Gastroesophageal sphincter (tissue), 3 donors: ENCODE results near the gene ZBED2.

Source experiments
- EP300 ChIP-seq: sonication (generic); formaldehyde crosslinking; IDR thresholded peaks from one replicate; pipeline ENCODE4 v1.6.1; 2017; ENCODE audit warnings: antibody characterized with exemption, mild to moderate bottlenecking
- POLR2A ChIP-seq, 2 donors: fragments of 450-650 bp; IDR thresholded peaks; one replicate each; pipeline ENCODE4 v1.6.1; 2017; ENCODE audit warnings: antibody characterized with exemption in 2 of 2, mild to moderate bottlenecking in 2 of 2, moderate library complexity in 1 of 2
- TF ChIP-seq, protein P1 (sequence below), 4 experiments: fragments of 200-600 bp in 2 of 4; fragments of 450-650 bp in 2 of 4; sonication (generic) in 1 of 4; IDR thresholded peaks; one replicate each; pipeline ENCODE4 v1.5.1; 2017 to 2019; ENCODE audit warnings: antibody characterized with exemption in 4 of 4, mild to moderate bottlenecking in 2 of 4, moderate library complexity in 2 of 4

DNA sequence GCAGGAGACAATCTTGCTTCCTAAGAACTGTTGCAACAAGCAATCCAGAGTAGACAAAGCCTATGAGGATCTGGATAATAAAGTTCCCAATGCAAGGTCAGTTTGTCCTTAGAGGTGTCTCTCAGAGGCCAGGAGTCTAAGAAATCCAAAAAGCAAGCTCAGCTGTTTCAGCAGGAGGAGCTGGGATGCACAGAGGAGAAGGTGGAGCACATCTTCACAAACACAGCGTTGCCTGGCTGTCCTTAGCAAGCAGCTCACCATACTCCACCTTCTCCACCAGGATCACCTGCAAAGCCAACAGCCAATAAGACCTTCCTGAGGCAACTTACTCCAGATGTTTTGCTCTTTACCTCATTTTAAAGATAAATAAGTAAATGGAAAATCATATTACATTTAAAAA is 365 bp downstream of the ZBED2 start:
- TF ChIP-seq, protein P1, sequence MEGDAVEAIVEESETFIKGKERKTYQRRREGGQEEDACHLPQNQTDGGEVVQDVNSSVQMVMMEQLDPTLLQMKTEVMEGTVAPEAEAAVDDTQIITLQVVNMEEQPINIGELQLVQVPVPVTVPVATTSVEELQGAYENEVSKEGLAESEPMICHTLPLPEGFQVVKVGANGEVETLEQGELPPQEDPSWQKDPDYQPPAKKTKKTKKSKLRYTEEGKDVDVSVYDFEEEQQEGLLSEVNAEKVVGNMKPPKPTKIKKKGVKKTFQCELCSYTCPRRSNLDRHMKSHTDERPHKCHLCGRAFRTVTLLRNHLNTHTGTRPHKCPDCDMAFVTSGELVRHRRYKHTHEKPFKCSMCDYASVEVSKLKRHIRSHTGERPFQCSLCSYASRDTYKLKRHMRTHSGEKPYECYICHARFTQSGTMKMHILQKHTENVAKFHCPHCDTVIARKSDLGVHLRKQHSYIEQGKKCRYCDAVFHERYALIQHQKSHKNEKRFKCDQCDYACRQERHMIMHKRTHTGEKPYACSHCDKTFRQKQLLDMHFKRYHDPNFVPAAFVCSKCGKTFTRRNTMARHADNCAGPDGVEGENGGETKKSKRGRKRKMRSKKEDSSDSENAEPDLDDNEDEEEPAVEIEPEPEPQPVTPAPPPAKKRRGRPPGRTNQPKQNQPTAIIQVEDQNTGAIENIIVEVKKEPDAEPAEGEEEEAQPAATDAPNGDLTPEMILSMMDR (IDR thresholded peaks at IDR 0.05): no peak
- TF ChIP-seq EP300: no peak
- TF ChIP-seq POLR2A (IDR thresholded peaks at IDR 0.05): no peak
